H9 (cell line): ENCODE results near the gene STX8. TPM values are rescaled to one million over a fixed set of nuclear protein-coding genes. Genes with fewer than 3 reads are reported as not detected.
A peak's percentile ranks its signal among the peaks of the same experiment; 100 is the strongest.

Experiments used
- DNase-seq: peaks from one replicate; pipeline ENCODE4 v3.0.0-alpha.2; 2017
- H2AFZ ChIP-seq: one replicate; pipeline ENCODE4 v1.6.1; 2013; ENCODE audit warnings: mild to moderate bottlenecking, low read length, control low read depth, moderate library complexity
- H2AK5ac ChIP-seq: 2 replicates; pipeline ENCODE4 v1.6.1; 2013; ENCODE audit warnings: low read length, control low read depth, mixed read lengths; ENCODE audit not compliant: insufficient read length
- H2BK120ac ChIP-seq: one replicate; pipeline ENCODE4 v1.6.1; 2013; ENCODE audit warnings: low read depth, mild to moderate bottlenecking, low read length, control low read depth, inconsistent platforms; ENCODE audit not compliant: poor library complexity, severe bottlenecking
- H2BK12ac ChIP-seq: 2 replicates; pipeline ENCODE4 v1.6.1; 2013; ENCODE audit warnings: low read length, control low read depth, mixed read lengths, low read depth; ENCODE audit not compliant: insufficient read length
- H2BK15ac ChIP-seq: 2 replicates; pipeline ENCODE4 v1.6.1; 2013; ENCODE audit warnings: low read depth, low read length, control low read depth
- H2BK20ac ChIP-seq: one replicate; pipeline ENCODE4 v1.6.1; 2013; ENCODE audit warnings: low read depth, mild to moderate bottlenecking, low read length, control low read depth, inconsistent platforms; ENCODE audit not compliant: poor library complexity, severe bottlenecking
- H2BK5ac ChIP-seq: 2 replicates; pipeline ENCODE4 v1.6.1; 2013; ENCODE audit warnings: low read length, control low read depth, mixed read lengths; ENCODE audit not compliant: insufficient read length
- H3K14ac ChIP-seq: 2 replicates; pipeline ENCODE4 v1.6.1; 2013; ENCODE audit warnings: low read length, control low read depth; ENCODE audit not compliant: insufficient read depth
- H3K18ac ChIP-seq: 2 replicates; pipeline ENCODE4 v1.6.1; 2013; ENCODE audit warnings: low read depth, mild to moderate bottlenecking, mixed read lengths, low read length, control low read depth; ENCODE audit not compliant: insufficient read length
- H3K23ac ChIP-seq: 2 replicates; pipeline ENCODE4 v1.6.1; 2013; ENCODE audit warnings: low read length, control low read depth, mixed read lengths, low read depth; ENCODE audit not compliant: insufficient read length
- H3K23me2 ChIP-seq: 2 replicates; pipeline ENCODE4 v1.6.1; 2013; ENCODE audit warnings: low read depth, mild to moderate bottlenecking, mixed read lengths, low read length, control low read depth; ENCODE audit not compliant: insufficient read length, poor library complexity, severe bottlenecking
- H3K27ac ChIP-seq: 2 replicates; pipeline ENCODE4 v1.5.1; 2013; ENCODE audit warnings: low read length, control low read depth, mixed read lengths, low read depth; ENCODE audit not compliant: insufficient read length
- H3K27me3 ChIP-seq: 2 replicates; pipeline ENCODE4 v1.6.1; 2013; ENCODE audit warnings: low read length, control low read depth, inconsistent platforms; ENCODE audit not compliant: insufficient read depth
- H3K4ac ChIP-seq: 2 replicates; pipeline ENCODE4 v1.6.1; 2013; ENCODE audit warnings: low read depth, mild to moderate bottlenecking, control low read depth, inconsistent platforms, low read length, moderate library complexity
- H3K4me1 ChIP-seq: 2 replicates; pipeline ENCODE4 v1.6.1; 2013; ENCODE audit warnings: low read length, control low read depth, inconsistent platforms; ENCODE audit not compliant: insufficient read depth
- H3K4me2 ChIP-seq: 2 replicates; pipeline ENCODE4 v1.6.1; 2013; ENCODE audit warnings: low read length, control low read depth, mixed read lengths; ENCODE audit not compliant: insufficient read length, insufficient read depth
- H3K56ac ChIP-seq: 2 replicates; pipeline ENCODE4 v1.6.1; 2013; ENCODE audit warnings: low read depth, mild to moderate bottlenecking, mixed read lengths, low read length, control low read depth; ENCODE audit not compliant: insufficient read length
- H3K79me1 ChIP-seq: 2 replicates; pipeline ENCODE4 v1.6.1; 2013; ENCODE audit warnings: low read depth, mild to moderate bottlenecking, moderate library complexity, low read length, control low read depth, inconsistent platforms; ENCODE audit not compliant: insufficient read depth, poor library complexity, severe bottlenecking
- H3K79me2 ChIP-seq: 2 replicates; pipeline ENCODE4 v1.6.1; 2013; ENCODE audit warnings: low read length, control low read depth, inconsistent platforms; ENCODE audit not compliant: insufficient read depth
- H3K9ac ChIP-seq: 2 replicates; pipeline ENCODE4 v1.6.1; 2013; ENCODE audit warnings: low read length, control low read depth, mixed read lengths; ENCODE audit not compliant: insufficient read length; ENCODE audit errors: extremely low read depth
- H3K9me3 ChIP-seq: one replicate; pipeline ENCODE4 v1.6.1; 2013; ENCODE audit warnings: low read depth, low read length, inconsistent platforms; ENCODE audit not compliant: control insufficient read depth
- H3T11ph ChIP-seq: one replicate; pipeline ENCODE4 v1.6.1; 2013; ENCODE audit warnings: mild to moderate bottlenecking, low read length, control low read depth, inconsistent platforms
- H4K20me1 ChIP-seq: one replicate; pipeline ENCODE4 v1.6.1; 2013; ENCODE audit not compliant: control insufficient read depth, insufficient read length, insufficient read depth
- H4K5ac ChIP-seq: 2 replicates; pipeline ENCODE4 v1.6.1; 2013; ENCODE audit warnings: low read depth, mild to moderate bottlenecking, mixed read lengths, low read length, control low read depth; ENCODE audit not compliant: insufficient read length
- H4K8ac ChIP-seq: replicated peaks from 2 replicates; pipeline ENCODE4 v1.6.1; 2013; ENCODE audit warnings: low read length, control low read depth, mixed read lengths, low read depth; ENCODE audit not compliant: insufficient read length
- H4K91ac ChIP-seq: 2 replicates; pipeline ENCODE4 v1.6.1; 2013; ENCODE audit warnings: low read depth, mild to moderate bottlenecking, moderate library complexity, mixed read lengths, low read length, control low read depth; ENCODE audit not compliant: insufficient read length
- H3K27ac Mint-ChIP-seq, 3 experiments: 2 replicates in 2 of 3; 3 replicates in 1 of 3; pipeline ENCODE4 v1.8.0; 2020 to 2021; ENCODE audit warnings: mixed read lengths in 3 of 3, mild to moderate bottlenecking in 1 of 3, moderate library complexity in 1 of 3
- H3K27me3 Mint-ChIP-seq: 2 replicates; pipeline ENCODE4 v1.8.0; 2021; ENCODE audit warnings: low read depth, mild to moderate bottlenecking, moderate library complexity, mixed read lengths
- H3K36me3 Mint-ChIP-seq, 3 experiments: 2 replicates in 2 of 3; 3 replicates in 1 of 3; pipeline ENCODE4 v1.8.0; 2020 to 2021; ENCODE audit warnings: low read depth in 3 of 3, mixed read lengths in 3 of 3; ENCODE audit not compliant: insufficient read depth in 1 of 3
- H3K4me1 Mint-ChIP-seq, 2 experiments: 2 replicates each; pipeline ENCODE4 v1.8.0; 2020; ENCODE audit warnings: mixed read lengths in 2 of 2
- H3K4me3 Mint-ChIP-seq, 2 experiments: 2 replicates in 1 of 2; 3 replicates in 1 of 2; pipeline ENCODE4 v1.8.0; 2020 to 2021; ENCODE audit warnings: mild to moderate bottlenecking in 2 of 2, mixed read lengths in 2 of 2, moderate library complexity in 1 of 2
- H3K9me3 Mint-ChIP-seq, 2 experiments: 2 replicates in 1 of 2; 3 replicates in 1 of 2; pipeline ENCODE4 v1.8.0; 2020; ENCODE audit warnings: mild to moderate bottlenecking in 2 of 2, mixed read lengths in 2 of 2, moderate library complexity in 1 of 2
- CTCF ChIP-seq: fragments of 200-600 bp; sonication (generic); conservative IDR thresholded peaks from 3 replicates; pipeline ENCODE4 v1.8.0; 2021; ENCODE audit warnings: antibody characterized with exemption, mild to moderate bottlenecking
- WGBS: extraction: QIAGEN DNeasy Blood & Tissue Kit; methylation state at CpG from one replicate; pipeline ENCODE4 v1.1.7; 2013; ENCODE audit warnings: missing lambda C conversion rate, low lambda C conversion rate, mixed read lengths; ENCODE audit not compliant: insufficient read length; ENCODE audit errors: extremely low coverage; 5-methylcytosine and 5-hydroxymethylcytosine counted together
- total RNA-seq: library from RNA; stranded (reverse); gene quantifications from 2 replicates; pipeline ENCODE4 v1.2.1, GENCODE V29; 2021

STX8 gene
- total RNA-seq, 1 experiment from 2014 or later: 55.1 TPM

- peaks cover 0 to 2% (median 0%) of the 10 kb centered on the region in 3 experiments; a peak in 1 of 7 replicates for H3K36me3 Mint-ChIP-seq
- Histone ChIP-seq H2BK15ac (no peak overlapping the region), H3K79me1 (no peaks in the 10 kb centered on the region), H3K23me2 (peaks cover 8% of the 10 kb centered on the region), H2BK5ac (no peak overlapping the region), H4K91ac (no peak overlapping the region), H3K9ac (no peak overlapping the region), H2AK5ac (no peak overlapping the region), H3K27ac (no peak overlapping the region), H2BK20ac (no peak overlapping the region), H3K27me3 (no peaks in the 10 kb centered on the region), H3K4ac (no peak overlapping the region), H3K9me3 (no peaks in the 10 kb centered on the region), H3K56ac (no peak overlapping the region), H2BK120ac (no peak overlapping the region), H3T11ph (no peak overlapping the region), H3K79me2 (no peaks in the 10 kb centered on the region), H2AFZ (no peak overlapping the region), H3K4me2 (no peak overlapping the region), H2BK12ac (no peak overlapping the region), H4K8ac (no peak overlapping the region), H4K20me1 (no peaks in the 10 kb centered on the region), H4K5ac (no peak overlapping the region), H3K14ac (0 out of 2 replicates have a peak overlapping the region, but pooled peaks have one; percentile 30), H3K18ac (no peak overlapping the region), H3K23ac (no peak overlapping the region), H3K4me1 (peaks cover 2% of the 10 kb centered on the region; the same call in 1 of the 2 replicates)
- peak overlapping the region in 1 of 2 experiments; percentile 40; a peak in 2 of 5 replicates for H3K4me3 Mint-ChIP-seq
- peaks cover 22 to 38% of the 10 kb centered on the region in 2 experiments for H3K4me1 Mint-ChIP-seq
- H3K27ac Mint-ChIP-seq: no peak overlapping the region
- peaks cover 17% of the 10 kb centered on the region for H3K27me3 Mint-ChIP-seq
- no peaks in the 10 kb centered on the region for H3K9me3 Mint-ChIP-seq
- no peak for TF ChIP-seq CTCF
- DNase-seq: no peak
- WGBS: no CpG with 5 or more reads among the region's 13 CpGs
Measured at GRCh38 chr17:9237661-9238301, 337.8 kb downstream of the STX8 start.
